OCI-LY3 (cell line): Measurements from ENCODE around the gene PDE4D.

Experiments used
- H2AFZ ChIP-seq: fragments of 200-600, 300-600 bp; shearing (Covaris generic); 2 replicates; pipeline ENCODE4 v1.6.0; 2014; ENCODE audit warnings: antibody characterized with exemption, low read depth, low read length
- H3K27ac ChIP-seq: fragments of 200-600, 300-600 bp; sonication (generic); 2 replicates; pipeline ENCODE4 v1.5.1; 2014; ENCODE audit warnings: mild to moderate bottlenecking, low read length, moderate library complexity, mixed read lengths
- H3K27me3 ChIP-seq: fragments of 200-600, 300-600 bp; sonication (generic); 2 replicates; pipeline ENCODE4 v1.6.1; 2014; ENCODE audit warnings: low read depth, low read length, mixed read lengths
- H3K36me3 ChIP-seq: fragments of 200-600, 300-600 bp; sonication (generic); replicated peaks from 2 replicates; pipeline ENCODE3; 2014; ENCODE audit warnings: low read depth, low read length, mixed read lengths
- H3K4me1 ChIP-seq: fragments of 300-600, 200-600 bp; sonication (generic); 2 replicates; pipeline ENCODE4 v1.6.1; 2014; ENCODE audit warnings: low read length, mixed read lengths
- H3K4me2 ChIP-seq: fragments of 200-600, 300-600 bp; sonication (generic); 2 replicates; pipeline ENCODE4 v1.6.1; 2014; ENCODE audit warnings: low read length, mixed read lengths
- H3K4me3 ChIP-seq: fragments of 300-600, 200-600 bp; sonication (generic); 2 replicates; pipeline ENCODE4 v1.5.1; 2014; ENCODE audit warnings: antibody characterized with exemption, mild to moderate bottlenecking, low read length, moderate library complexity
- H3K79me2 ChIP-seq: fragments of 300-600, 200-600 bp; shearing (Covaris generic); 2 replicates; pipeline ENCODE4 v1.6.1; 2014; ENCODE audit warnings: mild to moderate bottlenecking, low read length, mixed read lengths
- H3K9ac ChIP-seq: fragments of 300-600, 200-600 bp; shearing (Covaris generic); 2 replicates; pipeline ENCODE4 v1.6.0; 2014; ENCODE audit warnings: mild to moderate bottlenecking, low read length, moderate library complexity
- H3K9me3 ChIP-seq: fragments of 200-600, 300-600 bp; shearing (Covaris generic); 2 replicates; pipeline ENCODE4 v1.6.1; 2014; ENCODE audit warnings: low read length, mixed read lengths; ENCODE audit not compliant: insufficient read depth
- H4K20me1 ChIP-seq: fragments of 200-600, 300-600 bp; sonication (generic); 2 replicates; pipeline ENCODE4 v1.6.1; 2016; ENCODE audit warnings: low read length, mixed read lengths; ENCODE audit not compliant: insufficient read depth
- EZH2phosphoT487 ChIP-seq: fragments of 200-600 bp; shearing (Covaris generic); IDR thresholded peaks from 2 replicates; pipeline ENCODE4 v1.6.1; 2018; ENCODE audit warnings: antibody characterized with exemption, mixed run types, low read depth
- TF ChIP-seq, protein P1 (sequence below): fragments of 200-600, 300-600 bp; sonication (generic); IDR thresholded peaks from 2 replicates; pipeline ENCODE4 v1.5.1; 2014; ENCODE audit warnings: antibody characterized with exemption, low read length, low read depth

The PDE4D gene

DNA sequence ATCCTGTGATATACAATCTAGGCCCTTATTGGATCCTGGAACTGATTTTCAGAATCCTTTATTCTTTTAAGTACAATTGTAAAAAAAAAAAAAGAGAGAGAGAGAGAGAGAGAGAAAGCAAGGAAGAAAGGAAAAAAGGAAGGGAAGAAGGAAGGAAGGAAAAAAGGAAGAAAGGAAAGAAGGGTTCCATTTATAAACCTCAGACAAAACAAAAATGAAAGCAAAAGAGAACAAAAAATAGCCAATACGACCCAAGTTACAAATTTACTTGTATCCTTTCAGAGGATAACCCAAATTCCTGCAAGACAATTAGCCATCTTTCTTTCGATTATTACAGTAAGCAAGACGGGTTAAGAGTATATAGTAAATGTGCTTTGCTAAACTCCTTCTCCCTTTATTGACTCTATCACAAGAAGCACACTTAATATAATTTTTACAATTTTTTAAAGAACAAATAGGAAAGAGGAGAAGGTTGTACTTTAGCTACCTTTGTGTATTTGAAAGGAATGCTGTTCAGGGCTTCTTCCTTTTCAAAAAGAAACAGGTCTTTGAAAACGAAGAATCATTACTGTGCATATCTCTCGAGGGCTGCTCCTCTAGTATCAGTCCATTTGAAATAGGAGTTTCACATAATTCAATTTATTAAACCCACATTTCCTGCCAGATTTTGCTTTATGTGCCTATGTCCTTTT is 767.4 kb downstream of the PDE4D start:
- no peaks in the 10 kb centered on the region for H3K9me3 ChIP-seq
- no peak overlapping the region for H3K4me3 ChIP-seq
- no peak overlapping the region for H2AFZ ChIP-seq
- no peak overlapping the region for H3K9ac ChIP-seq
- TF ChIP-seq, protein P1, sequence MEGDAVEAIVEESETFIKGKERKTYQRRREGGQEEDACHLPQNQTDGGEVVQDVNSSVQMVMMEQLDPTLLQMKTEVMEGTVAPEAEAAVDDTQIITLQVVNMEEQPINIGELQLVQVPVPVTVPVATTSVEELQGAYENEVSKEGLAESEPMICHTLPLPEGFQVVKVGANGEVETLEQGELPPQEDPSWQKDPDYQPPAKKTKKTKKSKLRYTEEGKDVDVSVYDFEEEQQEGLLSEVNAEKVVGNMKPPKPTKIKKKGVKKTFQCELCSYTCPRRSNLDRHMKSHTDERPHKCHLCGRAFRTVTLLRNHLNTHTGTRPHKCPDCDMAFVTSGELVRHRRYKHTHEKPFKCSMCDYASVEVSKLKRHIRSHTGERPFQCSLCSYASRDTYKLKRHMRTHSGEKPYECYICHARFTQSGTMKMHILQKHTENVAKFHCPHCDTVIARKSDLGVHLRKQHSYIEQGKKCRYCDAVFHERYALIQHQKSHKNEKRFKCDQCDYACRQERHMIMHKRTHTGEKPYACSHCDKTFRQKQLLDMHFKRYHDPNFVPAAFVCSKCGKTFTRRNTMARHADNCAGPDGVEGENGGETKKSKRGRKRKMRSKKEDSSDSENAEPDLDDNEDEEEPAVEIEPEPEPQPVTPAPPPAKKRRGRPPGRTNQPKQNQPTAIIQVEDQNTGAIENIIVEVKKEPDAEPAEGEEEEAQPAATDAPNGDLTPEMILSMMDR: no peak
- no peak for TF ChIP-seq EZH2phosphoT487
- no peaks in the 10 kb centered on the region for H3K79me2 ChIP-seq
- no peaks in the 10 kb centered on the region for H3K4me1 ChIP-seq
- no peak overlapping the region for H3K27ac ChIP-seq
- no peaks in the 10 kb centered on the region for H3K27me3 ChIP-seq
- no peak overlapping the region for H3K4me2 ChIP-seq
- no peaks in the 10 kb centered on the region for H3K36me3 ChIP-seq
- no peaks in the 10 kb centered on the region for H4K20me1 ChIP-seq

DNA sequence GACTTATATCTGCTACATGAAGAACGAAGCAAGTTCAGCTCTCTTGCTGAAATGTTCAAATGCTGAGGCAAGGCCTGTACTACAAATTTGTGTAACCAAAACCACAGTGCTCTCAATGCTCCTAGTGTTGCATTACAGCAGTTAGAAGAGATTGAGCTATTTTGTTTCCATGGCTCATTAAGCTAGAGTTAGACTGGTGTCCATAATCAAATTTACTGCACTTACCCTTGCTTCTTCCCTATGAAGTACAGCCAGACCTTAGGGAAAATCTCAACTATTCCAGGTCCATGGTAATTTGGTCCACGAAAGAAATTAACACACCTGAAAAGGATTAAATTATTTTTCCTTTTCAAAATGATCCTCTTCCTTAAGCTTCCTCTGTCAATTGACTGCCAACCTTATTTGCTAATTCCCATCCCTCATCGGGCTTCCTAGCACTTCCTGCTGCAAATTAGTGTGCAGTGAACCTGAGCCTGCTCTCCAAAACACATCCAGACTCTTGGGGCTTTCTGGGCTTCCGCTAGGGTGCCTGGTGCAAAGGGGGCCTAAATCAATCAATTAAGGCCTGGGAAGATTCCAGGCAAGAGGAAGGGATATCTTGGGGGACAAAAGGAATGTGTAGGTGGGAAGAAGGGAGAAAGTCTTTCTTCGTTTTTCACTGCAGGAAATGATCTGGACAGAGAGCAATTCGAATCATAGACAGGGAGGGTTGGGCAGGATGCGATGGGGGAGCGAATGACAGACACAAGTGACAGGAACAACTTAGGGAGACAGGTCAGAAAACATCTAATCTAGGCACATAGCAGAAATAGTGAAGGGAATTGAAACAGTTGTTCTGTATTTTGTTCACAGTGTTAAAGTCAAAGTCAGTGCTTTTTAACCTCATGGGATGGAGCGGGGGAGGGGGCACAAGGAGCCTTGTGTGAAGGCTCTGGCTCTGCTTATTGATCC is 768.2 kb downstream of the PDE4D start:
- Histone ChIP-seq H3K9me3 (no peaks in the 10 kb centered on the region), H3K27me3 (no peaks in the 10 kb centered on the region), H3K27ac (no peak overlapping the region), H3K4me2 (no peak overlapping the region), H3K4me1 (no peaks in the 10 kb centered on the region), H3K79me2 (no peaks in the 10 kb centered on the region), H4K20me1 (no peaks in the 10 kb centered on the region), H2AFZ (no peak overlapping the region), H3K36me3 (no peaks in the 10 kb centered on the region), H3K9ac (no peak overlapping the region), H3K4me3 (no peak overlapping the region)
- TF ChIP-seq, protein P1: no peak
- TF ChIP-seq EZH2phosphoT487: no peak

DNA sequence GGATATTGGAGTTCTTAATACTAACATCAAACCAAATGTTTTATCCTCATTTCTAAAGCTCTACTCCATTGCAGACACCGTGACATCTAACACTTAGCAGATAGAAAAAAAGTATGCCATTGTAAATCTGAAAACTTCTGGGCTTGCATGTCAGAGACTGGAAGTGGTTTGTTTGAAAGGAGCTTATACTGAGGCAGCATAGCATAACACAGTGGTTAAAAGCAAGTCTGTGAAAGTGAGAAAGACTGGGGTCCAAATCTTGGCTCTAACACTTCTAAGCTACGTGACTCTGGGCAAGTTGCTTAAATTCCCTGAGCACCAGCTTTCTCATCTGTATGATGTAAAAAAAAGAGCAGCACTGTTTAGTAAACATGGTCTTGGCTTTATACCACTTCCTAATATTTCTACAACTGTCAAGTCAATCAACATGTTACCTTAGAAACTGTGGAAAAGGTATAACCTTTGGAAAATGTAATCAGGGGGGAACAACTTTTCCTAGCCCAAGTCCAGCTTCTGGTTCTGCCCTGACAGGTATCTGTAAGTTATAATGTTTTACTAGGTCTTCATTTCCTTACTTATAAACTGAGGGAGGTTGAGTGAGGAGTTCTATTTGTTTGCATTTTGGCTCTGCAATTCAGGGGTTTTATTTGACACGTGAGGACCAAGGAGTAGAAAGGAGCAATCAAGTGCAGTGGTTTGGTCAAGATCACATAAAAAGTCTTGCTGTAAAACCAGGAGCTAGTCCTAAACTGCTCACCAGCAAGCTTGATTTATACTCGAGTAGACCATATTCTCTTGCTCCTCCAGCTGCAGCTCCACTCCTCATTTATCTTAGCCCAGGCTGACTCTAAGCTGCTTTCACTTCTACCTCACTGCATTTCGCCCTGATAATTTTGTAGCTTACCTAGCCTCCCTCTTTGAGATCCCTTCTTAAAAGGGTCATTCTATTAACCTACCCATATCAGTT is 769.6 kb downstream of the PDE4D start:
- Histone ChIP-seq H3K79me2 (no peaks in the 10 kb centered on the region), H3K27me3 (no peaks in the 10 kb centered on the region), H3K4me1 (no peaks in the 10 kb centered on the region), H3K27ac (no peak overlapping the region), H4K20me1 (no peaks in the 10 kb centered on the region), H3K4me3 (no peak overlapping the region), H2AFZ (no peak overlapping the region), H3K9ac (no peak overlapping the region), H3K9me3 (no peaks in the 10 kb centered on the region), H3K4me2 (no peak overlapping the region), H3K36me3 (no peaks in the 10 kb centered on the region)
- no peak for TF ChIP-seq EZH2phosphoT487

DNA sequence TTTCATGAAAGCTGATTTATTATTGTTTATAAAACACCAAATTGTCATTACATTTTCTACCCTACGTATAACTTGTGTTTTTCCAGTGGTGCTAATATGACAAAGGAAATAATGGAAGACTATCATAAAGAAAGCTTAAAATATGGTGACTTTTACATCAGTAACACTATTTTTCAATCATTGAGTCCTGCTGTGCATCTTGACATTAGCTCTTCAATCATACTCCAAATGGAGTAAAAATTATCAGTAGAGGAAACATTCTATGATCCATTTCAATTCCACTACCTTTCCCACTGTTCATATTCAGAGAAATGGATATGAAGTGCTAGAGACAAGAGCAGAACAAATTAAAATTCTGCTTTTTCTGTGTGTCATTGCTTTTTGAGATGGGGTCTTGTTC is 774.0 kb downstream of the PDE4D start:
- H3K27me3 ChIP-seq: no peaks in the 10 kb centered on the region
- H3K9ac ChIP-seq: no peak overlapping the region
- no peaks in the 10 kb centered on the region for H3K9me3 ChIP-seq
- H4K20me1 ChIP-seq: no peaks in the 10 kb centered on the region
- H3K4me1 ChIP-seq: no peaks in the 10 kb centered on the region
- no peak overlapping the region for H3K4me3 ChIP-seq
- no peak overlapping the region for H2AFZ ChIP-seq
- H3K79me2 ChIP-seq: no peaks in the 10 kb centered on the region
- H3K36me3 ChIP-seq: no peaks in the 10 kb centered on the region
- no peak overlapping the region for H3K27ac ChIP-seq
- H3K4me2 ChIP-seq: no peak overlapping the region
- no peak for TF ChIP-seq EZH2phosphoT487
- TF ChIP-seq, protein P1: no peak
